ENCODE data around the gene SLC9A7.

DNA sequence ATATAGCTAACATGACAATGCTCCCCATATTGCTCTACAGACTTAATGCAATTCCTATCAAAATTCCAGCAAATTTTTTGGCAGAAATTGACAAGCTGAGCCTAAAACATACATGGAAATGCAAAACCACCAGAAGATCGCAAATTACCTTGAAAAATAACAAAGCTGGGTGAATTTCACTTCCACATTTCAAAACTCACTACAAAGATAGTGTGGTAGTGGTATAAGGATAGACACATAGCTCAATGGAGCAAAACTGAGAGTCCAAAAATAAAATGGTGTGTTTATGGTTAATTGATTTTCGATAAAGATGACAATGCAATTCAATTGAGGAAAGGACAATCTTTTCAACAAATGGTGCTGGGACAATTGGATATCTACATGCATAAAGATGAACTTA, 65.8 kb downstream of the SLC9A7 start:
- TF ChIP-seq POLR2A (IDR thresholded peaks at IDR 0.05; ENCODE audit: low read depth, low read length) (no peak), TAF1 (IDR thresholded peaks at IDR 0.05; ENCODE audit: borderline replicate concordance, low read depth, low read length) (no peak), POLR2AphosphoS5 (IDR thresholded peaks at IDR 0.05; ENCODE audit: low read depth, low read length) (no peak)
